Endometrium (tissue), 2 donors: Measurements from ENCODE around the gene CRYBG1.
"Not testable (repeated sequence)": the region's sequence is repeated elsewhere in the genome, so short reads cannot be mapped to it uniquely, and the experiment has no call there.

Experiments used
- FAIRE-seq: peaks from 2 replicates; lab custom pipeline; 2012; peaks lifted over from hg19 to GRCh38; lab: Jason Lieb, UNC
- donor health status: control.
- donor health status: control.

Gene CRYBG1

DNA sequence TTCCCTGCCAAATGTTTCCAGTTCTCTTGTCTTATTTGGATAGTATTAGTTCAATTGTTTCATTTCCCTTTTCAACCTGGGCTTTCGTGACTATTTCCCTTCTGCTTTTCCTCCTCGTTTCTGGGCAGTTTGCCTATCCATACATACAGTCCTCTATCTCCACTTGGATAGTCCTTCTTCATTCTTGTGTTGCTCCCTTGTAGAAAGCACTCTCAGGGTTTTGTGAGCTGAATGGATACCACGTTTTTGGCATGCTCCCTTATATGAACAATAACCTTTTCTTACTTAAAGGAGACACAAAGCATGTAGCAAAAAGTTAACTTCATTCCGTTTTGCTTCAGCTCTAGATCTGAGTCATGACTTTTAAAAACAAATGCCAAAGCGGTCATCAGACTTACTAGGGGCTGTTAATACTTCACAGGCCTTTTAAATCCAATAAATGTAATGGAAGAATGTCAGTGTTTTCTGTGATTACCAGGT, 16.6 kb downstream of the CRYBG1 start:
- FAIRE-seq, result no peak

DNA sequence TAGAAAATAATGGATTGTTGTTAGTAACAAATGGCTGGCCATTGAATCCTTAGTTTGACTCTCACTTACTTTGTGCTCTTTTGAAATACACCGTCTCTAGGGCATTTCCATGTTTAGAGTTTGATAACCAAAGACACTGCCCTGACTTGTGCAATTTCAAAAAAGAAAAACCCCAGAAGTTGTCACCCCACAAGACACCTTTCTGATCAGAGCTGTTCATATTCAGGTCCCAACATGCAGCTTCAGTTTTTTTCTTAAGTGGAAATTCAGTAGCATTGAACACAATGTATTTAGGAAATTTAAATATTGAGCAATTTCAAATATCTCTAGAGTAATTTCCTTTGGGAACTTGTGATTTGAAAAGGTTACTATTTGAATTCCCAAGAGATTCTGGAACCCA, 19.4 kb downstream of the CRYBG1 start:
- no peak for FAIRE-seq

DNA sequence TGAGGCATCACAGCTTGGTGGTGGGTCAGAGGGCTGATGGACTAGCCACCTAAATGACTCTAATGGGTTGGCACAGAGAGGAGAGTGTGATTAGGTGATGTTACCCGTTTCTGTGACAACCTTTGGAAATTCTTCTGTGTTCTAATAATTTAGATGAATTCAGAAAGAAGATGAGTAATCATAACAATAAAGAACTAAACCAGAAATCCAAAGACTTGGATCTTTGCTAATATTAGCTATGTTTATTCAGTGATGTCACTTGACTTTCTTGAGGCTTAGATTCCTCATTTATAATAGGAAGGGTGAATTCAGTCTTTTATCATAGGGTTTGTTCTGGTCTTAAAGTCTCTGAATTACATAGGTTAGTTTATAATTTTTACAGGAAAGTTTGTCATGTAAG, 19.9 kb downstream of the CRYBG1 start:
- no peak for FAIRE-seq

DNA sequence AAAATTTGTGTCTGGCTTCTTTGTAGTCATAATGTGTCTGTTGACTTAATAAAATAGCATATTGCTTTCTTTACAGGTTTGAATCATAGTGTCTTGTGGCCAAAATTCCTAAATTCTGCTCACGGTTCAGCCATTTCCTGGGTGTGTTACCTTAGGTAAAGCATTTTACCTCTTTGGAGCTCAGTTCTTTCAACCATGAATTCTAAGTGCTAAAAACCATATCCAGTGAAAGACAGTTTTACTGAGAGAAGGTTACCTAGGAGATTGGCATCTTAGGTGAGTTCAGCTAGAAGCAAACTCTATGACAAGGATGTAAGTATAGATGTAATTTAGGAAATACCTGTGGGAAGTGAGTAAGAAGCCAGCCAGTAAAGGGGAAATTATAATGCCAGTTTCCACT, 20.7 kb downstream of the CRYBG1 start:
- no peak for FAIRE-seq

DNA sequence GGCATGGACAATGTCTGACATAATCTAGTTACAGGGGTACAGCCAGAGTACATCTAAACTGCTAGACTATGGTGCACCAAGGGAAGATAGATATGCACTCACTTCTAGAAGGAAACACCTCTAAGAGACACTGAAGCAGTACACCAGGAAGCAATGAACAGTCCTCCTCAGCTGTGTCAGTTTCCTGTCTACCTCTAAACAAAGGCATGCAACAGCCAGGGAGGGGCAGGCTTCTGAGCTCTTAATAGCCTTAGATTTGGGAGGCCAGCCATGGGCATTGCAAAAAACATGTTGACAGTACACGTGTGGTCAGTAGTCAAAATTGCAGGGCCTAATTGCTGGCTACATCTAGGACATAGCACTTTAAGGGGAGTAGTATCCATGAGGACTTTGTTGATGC, 21.4 kb downstream of the CRYBG1 start:
- FAIRE-seq, result no peak

DNA sequence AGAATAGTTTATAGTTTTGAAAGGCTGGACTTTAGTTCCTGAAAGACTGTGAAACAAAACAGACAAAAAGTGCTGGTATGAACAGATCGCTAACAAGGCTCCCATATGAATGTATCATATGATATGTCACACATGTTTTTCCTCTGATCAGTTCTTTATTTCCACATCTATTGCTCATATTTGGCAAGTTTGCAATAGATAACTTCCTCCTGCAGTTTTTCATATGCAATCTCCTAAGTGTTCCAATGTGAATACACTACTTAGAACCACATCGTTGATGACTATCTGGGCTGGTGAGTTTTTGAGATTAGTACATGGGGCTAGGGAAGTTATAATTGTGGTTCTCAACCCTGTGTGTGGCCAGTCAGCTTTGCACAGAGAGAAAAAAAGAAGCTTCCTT, 23.1 kb downstream of the CRYBG1 start:
- FAIRE-seq, result no peak

DNA sequence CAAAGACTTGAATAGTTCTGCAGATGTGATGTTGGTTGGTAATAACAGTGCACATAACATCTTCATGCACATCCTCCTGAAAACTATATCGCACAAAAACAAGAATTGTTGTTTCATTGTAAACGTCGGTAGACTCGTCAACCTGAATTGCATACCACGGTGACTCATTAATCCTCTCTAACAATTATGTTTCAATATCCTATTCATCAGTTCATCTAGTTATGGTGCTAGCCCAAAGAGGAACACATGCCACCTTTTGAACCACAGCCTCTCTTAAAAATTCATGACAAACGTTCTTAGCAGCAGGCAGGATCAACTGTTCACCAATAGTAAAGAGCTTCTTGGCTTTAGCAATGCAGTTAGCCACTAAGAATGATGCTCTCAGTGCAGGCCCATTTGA, 25.0 kb downstream of the CRYBG1 start:
- no peak for FAIRE-seq

DNA sequence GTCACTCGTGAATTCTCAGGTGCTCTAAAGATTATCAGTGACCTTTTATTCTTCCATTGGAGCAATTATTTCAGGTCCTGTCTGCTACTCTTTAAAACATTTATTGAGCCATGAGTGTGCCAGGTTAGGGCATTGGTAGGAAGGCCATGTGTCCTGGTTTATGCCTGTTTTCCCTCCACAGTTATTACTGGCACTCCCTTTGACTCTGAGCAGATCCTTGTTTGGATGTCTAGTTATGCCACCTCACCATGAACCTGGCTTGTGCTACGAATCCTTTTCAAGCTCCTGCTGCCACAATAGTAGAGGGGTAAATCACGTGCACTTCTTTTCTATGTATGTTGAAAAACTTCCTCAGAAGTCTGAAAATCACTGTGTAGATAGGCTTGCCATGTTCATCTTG, 27.4 kb downstream of the CRYBG1 start:
- no peak for FAIRE-seq

DNA sequence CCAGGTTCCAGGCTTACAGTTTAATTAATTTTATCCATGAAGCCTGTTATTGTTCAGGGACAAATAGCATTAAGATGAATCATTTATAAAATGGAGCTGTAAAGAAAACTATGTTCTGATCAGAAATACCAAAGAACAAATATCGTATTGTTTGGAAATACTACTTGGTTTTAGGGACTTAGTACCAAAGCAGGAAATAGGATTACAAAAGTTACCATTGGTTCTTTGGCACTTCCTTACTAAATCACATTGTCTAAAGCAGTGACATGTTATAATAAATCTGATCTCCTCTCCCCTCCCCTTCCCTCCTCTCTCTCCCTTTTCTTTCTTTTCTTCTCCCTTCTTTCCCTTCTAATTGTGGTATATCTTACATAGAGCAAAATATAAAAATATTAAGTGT, 29.6 kb downstream of the CRYBG1 start:
- no peak for FAIRE-seq

DNA sequence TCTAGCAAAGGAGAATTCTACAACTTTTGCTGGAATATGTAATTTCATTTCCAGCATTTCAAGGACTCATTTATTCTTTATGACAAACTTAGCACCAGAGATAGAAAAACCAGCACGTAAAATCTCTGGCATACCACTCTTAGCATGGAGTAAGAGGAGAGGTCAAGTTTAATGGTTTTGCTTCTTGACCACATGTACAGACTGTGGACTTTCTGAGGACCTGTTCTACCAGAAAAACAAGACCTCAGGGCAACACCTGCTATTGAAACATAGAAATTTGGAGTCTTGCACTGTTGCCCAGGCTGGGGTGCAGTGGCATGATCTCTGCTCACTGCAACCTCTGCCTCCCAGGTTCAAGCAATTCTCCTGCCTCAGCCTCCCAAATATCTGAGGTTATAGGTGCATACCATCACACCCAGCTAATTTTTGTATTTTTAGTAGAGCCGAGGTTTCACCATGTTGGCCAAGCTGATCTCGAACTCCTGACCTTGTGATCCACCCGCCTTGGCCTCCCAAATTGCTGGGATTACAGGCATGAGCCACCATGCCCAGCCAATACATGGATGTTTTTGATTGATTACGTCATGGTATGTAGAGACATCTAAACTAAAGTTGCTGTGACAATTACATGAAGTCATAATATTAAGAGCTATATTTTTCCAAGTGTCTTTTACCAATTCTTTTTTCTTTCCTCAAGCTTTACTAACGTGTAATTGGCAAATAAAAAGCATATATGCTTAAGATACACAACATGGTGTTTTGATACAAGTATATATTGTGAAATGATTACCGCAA, 36.1 kb downstream of the CRYBG1 start:
- FAIRE-seq, result no peak

DNA sequence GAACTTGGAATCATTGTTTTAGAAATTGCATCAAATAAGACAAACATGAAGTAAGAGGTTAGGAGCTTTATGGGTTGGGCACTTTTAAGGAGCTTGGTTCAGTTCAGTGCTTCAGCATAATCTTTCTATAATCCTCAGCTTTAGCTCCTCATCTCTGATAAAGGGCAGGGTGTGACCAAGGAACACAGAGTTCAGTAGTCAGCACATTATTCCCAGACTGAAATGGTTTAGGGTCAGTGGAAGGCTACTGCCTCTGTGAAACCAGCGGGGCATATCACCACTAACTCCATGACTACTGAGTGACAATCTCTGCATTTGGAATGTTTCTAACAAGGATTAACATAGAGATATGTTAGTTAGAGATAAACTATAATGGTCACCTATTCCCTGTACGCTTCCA, 36.9 kb downstream of the CRYBG1 start:
- no peak for FAIRE-seq

DNA sequence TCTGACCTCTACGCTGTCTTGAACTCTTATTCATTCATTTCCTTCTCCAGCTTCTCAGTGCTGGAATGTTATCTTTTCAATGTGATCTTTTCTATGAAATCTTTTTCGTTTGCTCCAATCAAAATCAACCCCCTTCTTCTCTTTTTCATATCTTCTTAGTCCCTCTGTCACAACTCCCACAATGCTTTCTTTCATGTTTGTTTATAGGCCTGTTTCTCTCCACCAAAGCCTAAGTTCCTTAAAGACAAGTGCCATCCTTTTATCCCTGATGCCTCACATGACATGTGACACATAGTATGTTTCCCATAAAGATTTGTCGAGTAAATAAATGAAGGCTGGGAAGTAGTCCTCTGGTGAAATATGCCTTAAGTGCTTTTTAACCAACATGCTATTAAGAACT, 38.1 kb downstream of the CRYBG1 start:
- FAIRE-seq, result no peak

DNA sequence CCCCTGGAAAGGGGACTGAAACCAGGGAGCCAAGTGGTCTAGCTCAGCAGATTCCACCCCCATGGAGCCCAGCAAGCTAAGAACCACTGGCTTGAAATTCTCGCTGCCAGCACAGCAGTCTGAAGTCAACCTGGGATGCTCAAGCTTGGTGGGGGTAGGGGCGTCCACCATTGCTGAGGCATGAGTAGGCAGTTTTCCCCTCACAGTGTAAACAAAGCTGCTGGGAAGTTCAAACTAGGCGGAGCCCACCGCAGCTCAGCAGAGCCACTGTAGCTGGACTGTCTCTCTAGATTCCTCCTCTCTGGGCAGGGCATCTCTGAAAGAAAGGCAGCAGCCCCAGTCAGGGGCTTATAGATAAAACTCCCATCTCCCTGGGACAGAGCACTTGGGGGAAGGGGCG, 44.5 kb downstream of the CRYBG1 start:
- not testable (repeated sequence) for FAIRE-seq

DNA sequence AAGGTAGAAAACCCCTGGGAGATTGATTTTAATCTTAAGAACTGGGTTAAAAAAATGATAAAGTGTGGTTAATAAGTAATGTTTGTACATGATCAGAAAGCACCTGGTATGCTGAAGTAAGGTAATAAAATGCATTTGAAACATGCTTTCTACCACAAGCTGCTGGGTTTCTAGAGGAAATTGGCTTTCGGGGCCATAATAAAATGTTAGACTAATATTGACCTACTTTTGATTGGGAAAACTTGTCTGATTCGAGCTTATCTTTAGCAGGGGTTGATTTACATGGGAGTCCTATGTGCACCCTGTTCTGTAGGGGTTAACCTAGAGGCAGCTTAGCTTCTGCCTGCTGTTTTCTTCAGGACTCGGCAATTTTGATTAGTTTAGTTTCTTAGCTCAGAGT, 50.5 kb downstream of the CRYBG1 start:
- no peak for FAIRE-seq

DNA sequence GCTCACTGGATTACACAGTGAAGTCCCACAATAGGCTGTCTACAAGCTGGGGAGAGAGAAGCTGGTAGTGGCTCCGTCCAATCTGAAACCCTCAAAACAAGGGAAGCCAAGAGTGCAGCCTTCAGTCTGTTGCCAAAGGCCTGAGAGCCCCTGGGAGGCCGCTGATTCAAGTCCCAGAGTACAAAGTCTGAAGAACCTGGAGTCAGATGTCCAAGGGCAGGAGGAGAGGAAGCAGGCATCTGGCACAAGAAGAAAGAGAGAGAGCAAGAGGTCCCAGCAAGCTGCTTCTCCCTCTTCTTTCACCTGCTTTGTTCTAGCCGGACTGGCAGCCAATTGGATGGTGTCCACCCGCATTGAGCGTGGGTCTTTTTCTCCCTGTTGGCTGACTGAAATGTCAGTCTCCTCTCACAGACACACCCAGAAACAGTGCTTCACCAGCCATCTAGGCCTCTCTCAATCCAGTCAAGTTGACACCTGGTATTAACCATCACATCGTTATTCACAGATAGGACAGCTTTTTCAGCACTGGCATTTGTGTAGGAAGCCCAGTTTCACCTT, 51.2 kb downstream of the CRYBG1 start:
- no peak for FAIRE-seq

DNA sequence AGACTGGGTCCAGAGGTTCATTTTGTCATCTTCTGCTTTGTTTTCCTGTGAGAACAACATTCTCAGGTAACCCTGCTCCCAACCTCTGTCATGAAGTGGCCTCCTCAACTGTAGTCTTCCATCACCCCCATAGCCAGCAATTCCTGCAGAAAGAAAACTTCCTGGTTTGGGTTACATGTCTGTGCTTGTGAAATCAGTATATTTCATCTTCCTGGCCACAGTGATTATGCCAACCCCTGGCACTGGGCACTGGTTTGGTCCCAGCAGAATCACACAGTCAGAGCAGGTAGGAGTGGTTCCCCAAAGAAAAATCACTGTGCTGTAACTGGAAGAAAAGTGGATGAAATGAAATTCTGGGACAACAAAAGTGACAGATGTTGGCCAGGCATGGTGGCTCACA, 52.5 kb downstream of the CRYBG1 start:
- no peak for FAIRE-seq

DNA sequence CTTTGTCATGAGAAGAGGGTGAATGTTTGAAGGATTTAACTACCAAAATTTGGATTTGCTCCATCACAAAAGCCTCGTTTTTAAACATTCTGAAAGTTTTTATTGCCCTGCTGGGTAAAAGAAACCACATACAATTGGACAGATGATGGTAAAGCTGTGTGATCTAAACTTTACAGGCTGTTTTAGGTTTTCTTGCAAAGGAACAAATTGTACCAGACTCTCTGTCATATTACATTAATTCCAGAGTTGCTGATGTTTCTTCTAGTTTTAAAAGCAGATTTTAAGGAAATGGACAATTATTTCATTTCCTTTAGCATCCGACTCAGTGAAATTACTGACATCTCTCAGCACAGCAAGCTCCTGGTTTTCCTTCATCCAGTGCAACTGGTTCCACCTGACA, 53.2 kb downstream of the CRYBG1 start:
- no peak for FAIRE-seq

DNA sequence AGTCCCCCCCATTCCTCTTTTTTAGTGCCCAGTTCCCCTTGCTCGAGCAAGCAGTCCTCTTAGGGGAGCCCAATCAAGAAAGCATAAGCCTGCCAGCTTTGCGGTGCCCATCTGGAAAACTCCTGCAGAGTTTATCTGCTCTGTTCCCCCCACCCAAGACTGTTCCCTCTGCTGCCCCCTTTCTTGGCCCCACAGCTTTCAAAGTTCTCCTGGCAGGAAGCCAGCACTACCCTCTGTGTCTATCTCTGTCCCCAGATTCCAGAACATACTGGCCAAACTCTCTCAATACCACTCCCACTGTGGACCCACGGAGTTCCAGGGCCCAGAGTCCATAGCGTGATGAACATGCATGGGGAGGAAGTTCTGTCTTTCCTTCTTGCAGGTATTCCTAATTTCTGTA, 55.4 kb downstream of the CRYBG1 start:
- no peak for FAIRE-seq

DNA sequence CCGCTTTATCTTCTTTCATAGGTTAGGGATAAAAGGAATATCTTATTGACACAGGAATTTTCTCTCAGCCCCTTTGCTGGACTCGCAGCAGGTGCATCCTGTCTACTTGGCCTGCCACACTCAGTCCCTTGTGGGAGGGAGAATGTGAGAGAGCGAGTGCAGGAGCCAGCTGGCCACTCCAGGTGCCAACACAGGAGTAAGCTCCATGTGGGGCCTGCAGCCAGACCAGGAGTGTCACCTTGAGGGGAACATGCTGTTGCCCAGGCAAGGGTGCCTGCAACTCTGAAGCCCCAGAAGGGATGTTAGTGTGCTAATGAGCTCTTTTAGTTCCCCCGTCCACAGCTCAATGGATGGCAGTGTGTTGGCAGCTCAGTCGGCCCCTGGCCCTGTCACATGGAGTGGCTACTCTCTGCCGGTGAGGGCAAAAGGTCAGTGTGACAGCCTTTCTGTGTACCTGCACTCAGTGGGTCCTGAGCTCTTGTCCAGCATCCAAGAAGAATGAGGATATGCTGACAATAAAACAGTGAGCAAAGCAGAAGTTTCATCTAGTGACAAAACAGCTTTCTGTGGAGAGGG, 57.1 kb downstream of the CRYBG1 start:
- no peak for FAIRE-seq

DNA sequence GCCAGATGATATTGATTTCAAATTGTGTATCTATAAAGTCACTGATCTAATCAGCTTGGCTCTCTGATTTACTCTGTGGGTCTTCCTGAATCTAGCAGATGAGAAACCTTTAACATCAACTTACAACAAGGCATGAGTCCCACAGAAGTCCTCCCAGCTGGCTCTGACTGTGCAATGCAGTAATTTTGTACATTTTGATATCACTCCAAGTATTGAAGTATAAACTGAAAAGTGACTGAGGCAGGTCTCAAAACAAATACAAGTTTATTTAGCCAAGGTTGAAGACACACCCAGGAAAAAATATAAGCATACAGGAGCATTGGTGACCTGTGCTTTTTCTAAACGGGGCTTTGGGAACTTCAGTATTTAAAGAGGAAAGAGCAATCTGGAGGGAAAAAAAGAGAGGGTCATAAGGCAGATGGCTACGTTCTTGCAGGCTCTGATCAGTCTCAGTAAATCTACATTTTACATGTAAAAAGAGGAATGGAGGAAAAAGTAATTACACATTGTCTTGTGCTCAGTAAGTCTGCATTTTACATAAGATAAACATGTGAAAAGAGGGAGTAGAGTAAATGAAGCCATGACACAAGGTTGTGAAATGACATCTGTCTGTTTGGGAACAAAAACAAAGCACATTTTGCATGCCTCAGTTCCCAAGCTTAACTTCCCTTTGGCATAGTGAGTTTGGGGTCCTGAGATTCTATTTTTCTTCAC, 59.5 kb downstream of the CRYBG1 start:
- no peak for FAIRE-seq

DNA sequence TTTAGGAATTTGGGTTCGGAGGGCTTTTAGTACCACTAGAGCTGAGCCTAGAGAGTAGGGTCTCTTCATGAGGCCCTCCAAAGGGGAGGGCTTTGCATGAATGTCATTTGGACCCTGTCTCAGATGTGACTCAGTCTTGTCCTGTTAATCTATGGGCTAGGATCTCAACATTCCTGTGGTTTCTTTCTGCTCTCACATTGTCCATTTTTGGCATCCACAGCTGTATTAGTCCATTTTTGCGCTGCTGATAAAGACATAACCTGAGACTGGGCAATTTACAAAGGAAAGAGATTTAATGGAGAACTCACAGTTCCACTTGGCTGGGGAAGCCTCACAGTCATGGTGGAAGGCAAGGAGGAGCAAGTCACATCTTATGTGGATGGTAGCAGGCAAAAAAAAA, 61.0 kb downstream of the CRYBG1 start:
- no peak for FAIRE-seq

DNA sequence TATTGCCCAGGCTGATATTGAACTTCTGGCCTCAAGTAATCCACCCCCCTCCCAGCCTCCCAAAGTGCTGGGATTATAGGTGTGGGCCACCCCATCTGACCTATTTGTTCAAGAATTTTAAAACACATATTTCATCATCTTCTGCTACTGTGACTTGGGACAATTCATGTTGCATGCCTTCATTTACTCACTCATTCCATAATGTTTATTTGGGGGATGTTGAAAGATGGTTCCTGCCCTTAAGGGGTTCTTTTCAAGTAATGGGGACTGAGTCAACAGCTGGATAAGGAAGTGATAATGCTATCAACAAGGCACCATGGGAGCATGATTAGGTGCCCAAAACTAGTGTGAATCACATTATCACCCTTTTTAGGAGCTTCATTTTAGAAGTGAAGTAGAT, 62.0 kb downstream of the CRYBG1 start:
- FAIRE-seq, result no peak

DNA sequence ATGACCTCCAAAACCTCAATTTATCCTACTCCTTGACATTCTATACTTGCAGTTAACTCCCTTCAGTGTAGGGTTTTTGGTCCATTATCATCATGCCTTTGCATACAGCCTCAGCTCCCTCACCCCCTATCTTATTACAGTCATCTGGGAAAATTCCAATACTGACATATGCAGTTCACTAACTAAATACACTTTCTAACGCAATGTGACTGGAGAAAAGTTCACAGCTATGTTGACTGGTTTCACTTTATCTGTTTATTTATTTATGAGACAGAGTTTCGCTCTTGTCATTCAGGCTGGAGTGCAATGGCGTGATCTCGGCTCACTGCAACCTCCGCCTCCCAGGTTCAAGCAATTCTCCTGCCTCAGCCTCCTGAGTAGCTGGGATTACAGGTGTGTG, 64.9 kb downstream of the CRYBG1 start:
- no peak for FAIRE-seq
